PC-3 (cell line): Measurements from ENCODE around the gene AFF4.

Source experiments
- EZH2 ChIP-seq: fragments of 300-600 bp; sonication (generic); IDR thresholded peaks from one replicate; pipeline ENCODE4 v1.6.1; 2017; ENCODE audit warnings: antibody characterized with exemption, mild to moderate bottlenecking, low read length; ENCODE audit not compliant: unreplicated experiment
- TF ChIP-seq, protein P1 (sequence below): fragments of 300-600 bp; sonication (generic); conservative IDR thresholded peaks from 2 replicates; pipeline ENCODE4 v1.5.1; 2017; ENCODE audit warnings: antibody characterized with exemption, low read depth, mild to moderate bottlenecking, low read length

DNA sequence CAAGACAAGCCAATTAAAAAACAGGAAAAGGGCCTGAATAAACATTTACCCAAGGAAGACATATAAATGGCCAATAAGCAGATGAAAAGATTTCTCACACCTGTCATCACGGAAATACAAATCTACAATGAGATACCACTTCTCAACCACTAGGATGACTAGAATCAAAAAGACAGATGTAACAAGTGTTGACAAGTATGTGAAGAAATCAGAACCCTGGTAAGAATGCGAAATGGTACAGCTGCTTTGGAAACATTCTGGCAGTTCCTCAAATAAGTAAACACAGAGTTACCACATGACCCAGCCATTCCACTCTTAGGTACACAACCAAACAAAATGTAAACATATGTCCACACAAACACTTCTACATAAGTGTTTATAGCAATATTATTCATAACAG lies 57.5 kb downstream of the AFF4 start:
- TF ChIP-seq, protein P1, sequence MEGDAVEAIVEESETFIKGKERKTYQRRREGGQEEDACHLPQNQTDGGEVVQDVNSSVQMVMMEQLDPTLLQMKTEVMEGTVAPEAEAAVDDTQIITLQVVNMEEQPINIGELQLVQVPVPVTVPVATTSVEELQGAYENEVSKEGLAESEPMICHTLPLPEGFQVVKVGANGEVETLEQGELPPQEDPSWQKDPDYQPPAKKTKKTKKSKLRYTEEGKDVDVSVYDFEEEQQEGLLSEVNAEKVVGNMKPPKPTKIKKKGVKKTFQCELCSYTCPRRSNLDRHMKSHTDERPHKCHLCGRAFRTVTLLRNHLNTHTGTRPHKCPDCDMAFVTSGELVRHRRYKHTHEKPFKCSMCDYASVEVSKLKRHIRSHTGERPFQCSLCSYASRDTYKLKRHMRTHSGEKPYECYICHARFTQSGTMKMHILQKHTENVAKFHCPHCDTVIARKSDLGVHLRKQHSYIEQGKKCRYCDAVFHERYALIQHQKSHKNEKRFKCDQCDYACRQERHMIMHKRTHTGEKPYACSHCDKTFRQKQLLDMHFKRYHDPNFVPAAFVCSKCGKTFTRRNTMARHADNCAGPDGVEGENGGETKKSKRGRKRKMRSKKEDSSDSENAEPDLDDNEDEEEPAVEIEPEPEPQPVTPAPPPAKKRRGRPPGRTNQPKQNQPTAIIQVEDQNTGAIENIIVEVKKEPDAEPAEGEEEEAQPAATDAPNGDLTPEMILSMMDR = no peak
- TF ChIP-seq EZH2 = no peak
